ENCODE data around the gene DNASE1L1.
A peak's percentile ranks its signal among the peaks of the same experiment; 100 is the strongest.

DNASE1L1 gene

GRCh38 chrX:154370300-154371016 lies 38.6 kb downstream of the DNASE1L1 start:
- H3K4me3 ChIP-seq (ENCODE audit: control insufficient read depth, low read depth, low read length): peak overlapping the region; percentile 72
- no peak for DNase-seq (ENCODE audit: low read depth)
- TF ChIP-seq CTCF (IDR thresholded peaks at IDR 0.05; ENCODE audit: control insufficient read depth, insufficient read depth, low read depth, low read length, missing control alignments): no peak

- peak; percentile 92 for DNase-seq (ENCODE audit: low read depth)
- TF ChIP-seq CTCF (IDR thresholded peaks at IDR 0.05; ENCODE audit: control insufficient read depth, insufficient read depth, low read depth, low read length, missing control alignments): no peak
- H3K4me3 ChIP-seq (ENCODE audit: control insufficient read depth, low read depth, low read length): peak overlapping the region; percentile 72
These were observed 39.4 kb downstream of the DNASE1L1 start for GRCh38 chrX:154369449-154370299.

GRCh38 chrX:154368630-154369448 lies 40.2 kb downstream of the DNASE1L1 start:
- DNase-seq (ENCODE audit: low read depth): peak; percentile 81
- no peak for TF ChIP-seq CTCF (IDR thresholded peaks at IDR 0.05; ENCODE audit: control insufficient read depth, insufficient read depth, low read depth, low read length, missing control alignments)
- peak overlapping the region; percentile 72 for H3K4me3 ChIP-seq (ENCODE audit: control insufficient read depth, low read depth, low read length)

GRCh38 chrX:154367474-154368308 lies 41.4 kb downstream of the DNASE1L1 start:
- DNase-seq (ENCODE audit: low read depth): no peak
- H3K4me3 ChIP-seq (ENCODE audit: control insufficient read depth, low read depth, low read length): peak overlapping the region; percentile 72
- no peak for TF ChIP-seq CTCF (IDR thresholded peaks at IDR 0.05; ENCODE audit: control insufficient read depth, insufficient read depth, low read depth, low read length, missing control alignments)

- no peak for DNase-seq (ENCODE audit: low read depth)
- H3K4me3 ChIP-seq (ENCODE audit: control insufficient read depth, low read depth, low read length): no peak overlapping the region
These were observed 42.4 kb downstream of the DNASE1L1 start for GRCh38 chrX:154366666-154367055.

More at GRCh38 chrX:154366666-154367055, 42.4 kb downstream of the DNASE1L1 start:
- no peak for TF ChIP-seq CTCF (IDR thresholded peaks at IDR 0.05; ENCODE audit: control insufficient read depth, insufficient read depth, low read depth, low read length, missing control alignments)
